Measurements from ENCODE around the gene ADAT3. TPM values are rescaled to one million over a fixed set of nuclear protein-coding genes. Genes with fewer than 3 reads are reported as not detected.

ADAT3 gene
- polyA plus RNA-seq, 1 of the 3 experiments (the other 2 are of a cell fraction), result 2.8 TPM

GRCh38 chr19:1933244-1933643 lies 28.0 kb downstream of the ADAT3 start (continued):
- no peak for TF ChIP-seq REST (IDR thresholded peaks at IDR 0.05; ENCODE audit: low read depth, low read length)
- no peak for TF ChIP-seq USF1 (IDR thresholded peaks at IDR 0.05; ENCODE audit: borderline replicate concordance, low read depth)
- no peak for TF ChIP-seq RXRA (IDR thresholded peaks at IDR 0.05; ENCODE audit: borderline replicate concordance, low read depth)
- no peak for TF ChIP-seq MXI1 (IDR thresholded peaks at IDR 0.05; ENCODE audit: low read depth, low read length)
- TF ChIP-seq FOXJ3 (CRISPR knock-in tag; IDR thresholded peaks at IDR 0.05), result no peak
- TF ChIP-seq MAX (IDR thresholded peaks at IDR 0.05; ENCODE audit: low read depth), result no peak
- no peak for TF ChIP-seq CHD2 (IDR thresholded peaks at IDR 0.05; ENCODE audit: low read length, partially characterized antibody)
- TF ChIP-seq NFIC (IDR thresholded peaks at IDR 0.05; ENCODE audit: borderline replicate concordance), result no peak
- no peak for TF ChIP-seq EP300 (IDR thresholded peaks at IDR 0.05; ENCODE audit: borderline replicate concordance in 1 of 2, low read depth in 1 of 2, low read length in 1 of 2)
- TF ChIP-seq, protein P1, sequence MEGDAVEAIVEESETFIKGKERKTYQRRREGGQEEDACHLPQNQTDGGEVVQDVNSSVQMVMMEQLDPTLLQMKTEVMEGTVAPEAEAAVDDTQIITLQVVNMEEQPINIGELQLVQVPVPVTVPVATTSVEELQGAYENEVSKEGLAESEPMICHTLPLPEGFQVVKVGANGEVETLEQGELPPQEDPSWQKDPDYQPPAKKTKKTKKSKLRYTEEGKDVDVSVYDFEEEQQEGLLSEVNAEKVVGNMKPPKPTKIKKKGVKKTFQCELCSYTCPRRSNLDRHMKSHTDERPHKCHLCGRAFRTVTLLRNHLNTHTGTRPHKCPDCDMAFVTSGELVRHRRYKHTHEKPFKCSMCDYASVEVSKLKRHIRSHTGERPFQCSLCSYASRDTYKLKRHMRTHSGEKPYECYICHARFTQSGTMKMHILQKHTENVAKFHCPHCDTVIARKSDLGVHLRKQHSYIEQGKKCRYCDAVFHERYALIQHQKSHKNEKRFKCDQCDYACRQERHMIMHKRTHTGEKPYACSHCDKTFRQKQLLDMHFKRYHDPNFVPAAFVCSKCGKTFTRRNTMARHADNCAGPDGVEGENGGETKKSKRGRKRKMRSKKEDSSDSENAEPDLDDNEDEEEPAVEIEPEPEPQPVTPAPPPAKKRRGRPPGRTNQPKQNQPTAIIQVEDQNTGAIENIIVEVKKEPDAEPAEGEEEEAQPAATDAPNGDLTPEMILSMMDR (IDR thresholded peaks at IDR 0.05), result no peak
- no peak for TF ChIP-seq POLR2AphosphoS5 (IDR thresholded peaks at IDR 0.05; ENCODE audit: low read depth, low read length)

GRCh38 chr19:1933942-1934341 lies 28.7 kb downstream of the ADAT3 start:
- no peak for DNase-seq
- H3K4me2 ChIP-seq, result no peak overlapping the region
- no peaks in the 10 kb centered on the region for H3K27me3 ChIP-seq (ENCODE audit: insufficient read depth)
- 86% methylated on average over 7 of the region's 8 CpGs for WGBS (ENCODE audit: low lambda C conversion rate)
- no peak overlapping the region for H2AFZ ChIP-seq (ENCODE audit: low read depth)
- ChIA-PET CTCF (interaction anchor here (0.6 kb wide), 1 partner anchor 13 kb away, joined by 3 read pairs; no protein-coding TSS in a partner anchor), POLR2A (no interaction called here)
- TF ChIP-seq SMC3 (IDR thresholded peaks at IDR 0.05; ENCODE audit: low read depth, low read length), result no peak
- TF ChIP-seq JUND (IDR thresholded peaks at IDR 0.05), result no peak
- TF ChIP-seq, protein P1 (IDR thresholded peaks at IDR 0.05), result no peak
- TF ChIP-seq RFX5 (IDR thresholded peaks at IDR 0.05; ENCODE audit: low read length), result no peak
- TF ChIP-seq GABPA (IDR thresholded peaks at IDR 0.05; ENCODE audit: low read depth), result no peak
- no peak for TF ChIP-seq MXI1 (IDR thresholded peaks at IDR 0.05; ENCODE audit: low read depth, low read length)
- no peak for TF ChIP-seq EZH2phosphoT487 (IDR thresholded peaks at IDR 0.05; ENCODE audit: borderline replicate concordance, low read depth)
- no peak for TF ChIP-seq TCF12 (IDR thresholded peaks at IDR 0.05)
- no peak for TF ChIP-seq EP300 (IDR thresholded peaks at IDR 0.05; ENCODE audit: borderline replicate concordance in 1 of 2, low read depth in 1 of 2, low read length in 1 of 2)
- no peak for TF ChIP-seq GATA2 (CRISPR knock-in tag; IDR thresholded peaks at IDR 0.05)
- no peak for TF ChIP-seq USF1 (IDR thresholded peaks at IDR 0.05; ENCODE audit: borderline replicate concordance, low read depth)
- no peak for TF ChIP-seq NRF1 (IDR thresholded peaks at IDR 0.05; ENCODE audit: low read depth, low read length)
- no peak for TF ChIP-seq FOXM1 (IDR thresholded peaks at IDR 0.05; ENCODE audit: low read depth)
- TF ChIP-seq FOSL2 (IDR thresholded peaks at IDR 0.05; ENCODE audit: borderline replicate concordance, low read depth), result no peak
- TF ChIP-seq MEF2A (IDR thresholded peaks at IDR 0.05; ENCODE audit: borderline replicate concordance, low read depth), result no peak
- peaks cover 6 to 8% of the 10 kb centered on the region in 2 experiments; a peak in 2 of 4 replicates for H3K4me1 ChIP-seq (ENCODE audit: control insufficient read depth in 1 of 2, insufficient read depth in 2 of 2, low read depth in 1 of 2, low read length in 1 of 2)
- no peak overlapping the region for H3K9ac ChIP-seq
- H3F3A ChIP-seq (replicated peaks; ENCODE audit: insufficient read depth), result peaks cover 3% of the 10 kb centered on the region
- H3K79me2 ChIP-seq (ENCODE audit: insufficient read depth), result no peaks in the 10 kb centered on the region
- no peaks in the 10 kb centered on the region for H3K36me3 ChIP-seq (replicated peaks in 1 of 2; ENCODE audit: control insufficient read depth in 1 of 2, insufficient read depth in 2 of 2, low read length in 1 of 2)
- no peak overlapping the region for H3K4me3 ChIP-seq (ENCODE audit: low read depth in 2 of 2, low read length in 1 of 2)
- H3K9me3 ChIP-seq, result no peaks in the 10 kb centered on the region
- H3K27ac ChIP-seq (ENCODE audit: low read depth in 2 of 2, low read length in 1 of 2), result no peak overlapping the region
- no peaks in the 10 kb centered on the region for H3K9me2 ChIP-seq
- H4K20me1 ChIP-seq (ENCODE audit: insufficient read depth), result no peaks in the 10 kb centered on the region
